HuH-7.5 (cell line): ENCODE results near the gene CD82.

ENCODE experiments used
- DNase-seq: peaks from one replicate; pipeline ENCODE4 v3.0.0; 2011; ENCODE audit warnings: low spot score

CD82 gene

DNA sequence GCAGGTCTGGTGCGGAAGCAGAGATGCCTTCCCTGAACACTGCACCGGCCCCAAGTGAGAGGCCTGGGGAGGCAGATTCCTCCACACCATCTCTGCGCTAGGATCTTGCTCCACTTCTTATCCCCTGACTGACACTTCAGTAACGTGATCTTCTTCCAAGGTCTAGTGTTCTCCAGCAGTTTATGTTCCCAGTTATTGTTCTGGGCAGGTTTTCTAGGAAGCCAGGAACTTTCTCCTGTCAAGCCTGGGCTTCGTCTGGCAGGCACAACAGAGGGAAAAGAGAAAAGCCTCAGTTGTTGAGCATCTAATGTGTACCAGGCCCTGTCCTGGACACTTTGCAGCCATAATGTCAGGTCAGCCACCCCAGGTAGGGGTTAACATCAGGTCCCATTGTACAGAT, 10.5 kb downstream of the CD82 start:
- no peak for DNase-seq

GRCh38 chr11:44576656-44577055, 11.2 kb downstream of the CD82 start:
- DNase-seq = no peak

DNA sequence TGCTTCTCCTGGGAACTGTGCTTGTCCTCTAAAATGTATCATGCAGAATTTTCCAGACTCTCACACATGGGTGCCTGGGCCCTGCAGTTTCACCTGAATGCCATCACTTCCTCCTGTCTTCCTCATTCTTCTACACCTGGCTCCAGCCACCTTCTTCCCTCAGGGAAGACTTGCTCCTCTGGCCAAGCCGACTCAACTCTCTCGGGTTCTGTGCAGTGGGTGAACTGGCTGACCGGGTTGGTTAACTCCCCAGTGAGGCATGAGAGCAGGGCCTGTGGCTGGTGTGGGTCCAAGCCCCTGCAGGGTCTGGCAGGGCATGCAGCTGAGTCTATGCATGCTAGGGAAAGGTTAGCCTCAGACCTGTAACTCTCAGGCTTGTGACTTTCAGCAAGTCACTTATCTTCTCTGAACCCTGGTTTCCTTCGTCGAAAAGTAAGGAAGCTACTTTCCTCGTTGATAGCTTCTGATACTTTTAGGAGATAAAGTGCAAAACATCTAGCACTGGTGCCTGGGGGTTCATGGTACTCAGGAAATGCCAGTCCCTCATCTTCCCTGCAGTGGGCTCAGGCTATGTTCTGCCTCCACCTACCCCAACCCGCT, 11.9 kb downstream of the CD82 start:
- no peak for DNase-seq

DNA sequence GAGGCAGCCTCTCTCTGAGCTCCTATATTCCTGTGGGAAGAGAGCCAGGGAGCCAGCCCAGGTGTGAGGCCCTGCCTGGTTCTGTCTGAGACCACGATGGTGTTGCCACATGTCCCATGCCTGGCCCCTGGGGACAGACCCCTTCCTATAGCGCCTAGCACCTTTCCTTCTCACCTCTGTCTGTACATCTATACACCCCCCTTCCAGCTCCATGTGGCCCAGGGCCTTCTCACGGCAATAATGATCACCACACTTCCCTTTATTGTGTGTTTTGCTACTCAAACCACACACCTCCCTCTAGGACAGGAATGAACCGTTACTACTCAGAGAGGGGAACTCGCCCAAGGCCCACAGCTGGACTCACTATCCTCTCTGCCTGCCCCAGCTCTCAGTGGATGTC, 12.8 kb downstream of the CD82 start:
- no peak for DNase-seq

DNA sequence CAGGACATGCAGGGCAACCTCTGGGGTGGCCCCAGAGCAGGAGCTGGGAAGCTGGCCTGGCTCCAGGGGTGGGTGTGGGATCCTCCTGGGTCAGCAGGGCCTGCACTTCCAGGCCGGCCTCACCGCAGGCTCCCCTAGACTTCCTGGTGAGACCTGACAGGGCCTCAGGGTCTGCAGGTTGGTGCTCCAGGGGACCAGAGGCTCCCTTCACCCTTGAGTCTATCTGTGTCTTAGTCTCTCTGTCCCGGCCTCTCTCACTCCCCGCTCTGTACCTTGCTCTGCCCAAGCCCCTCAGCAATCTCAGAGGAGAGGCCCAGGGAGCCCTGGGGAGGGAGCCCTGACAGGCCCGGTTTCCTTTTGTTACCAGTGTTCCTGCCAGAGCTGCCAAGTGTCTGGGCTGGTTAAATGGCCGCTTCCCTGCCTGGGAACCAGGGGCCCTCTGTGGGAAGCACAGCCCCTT, 13.9 kb downstream of the CD82 start:
- no peak for DNase-seq

- no peak for DNase-seq
These were observed 15.2 kb downstream of the CD82 start for GRCh38 chr11:44580701-44581100.

- no peak for DNase-seq
These were observed 15.8 kb downstream of the CD82 start for GRCh38 chr11:44581246-44581645.

GRCh38 chr11:44582641-44583352, 17.3 kb downstream of the CD82 start:
- DNase-seq = no peak

DNA sequence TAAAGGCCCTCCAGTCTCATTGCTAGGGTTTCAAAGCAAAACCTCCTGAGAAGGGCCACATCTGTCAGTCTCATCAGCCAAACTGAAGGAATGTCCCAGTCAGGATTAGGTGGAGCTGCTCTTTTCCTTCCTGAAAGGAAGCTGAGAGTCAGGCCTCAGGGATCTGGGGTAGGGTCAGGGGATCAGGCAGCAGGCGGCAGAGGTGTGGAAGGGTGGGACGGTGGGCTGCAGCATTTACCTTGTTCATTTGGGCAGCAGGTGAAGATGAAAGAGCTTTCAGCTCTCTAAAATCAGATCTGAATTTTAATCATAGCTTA, 17.8 kb downstream of the CD82 start:
- no peak for DNase-seq

- DNase-seq = no peak
These were observed 20.0 kb downstream of the CD82 start for GRCh38 chr11:44585421-44585820.

DNA sequence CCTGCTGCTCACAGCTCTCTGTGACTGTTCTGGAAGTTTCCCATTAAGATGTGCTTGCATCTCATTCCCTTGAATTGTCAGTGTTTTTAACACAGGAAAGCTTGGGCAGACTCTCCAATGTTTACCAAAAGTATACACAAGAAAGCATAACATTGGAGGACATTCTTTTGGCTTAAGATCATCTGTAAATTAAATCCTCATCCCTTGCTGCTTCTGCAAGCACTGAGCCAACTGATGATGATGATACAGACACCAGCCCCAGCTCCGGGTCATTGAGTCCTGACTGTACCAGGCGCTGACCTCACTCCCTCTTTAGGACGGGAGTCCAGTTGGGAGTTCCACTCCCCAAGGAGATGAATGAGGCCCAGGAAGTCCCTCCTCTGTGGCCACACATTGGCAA, 23.8 kb downstream of the CD82 start:
- no peak for DNase-seq

DNA sequence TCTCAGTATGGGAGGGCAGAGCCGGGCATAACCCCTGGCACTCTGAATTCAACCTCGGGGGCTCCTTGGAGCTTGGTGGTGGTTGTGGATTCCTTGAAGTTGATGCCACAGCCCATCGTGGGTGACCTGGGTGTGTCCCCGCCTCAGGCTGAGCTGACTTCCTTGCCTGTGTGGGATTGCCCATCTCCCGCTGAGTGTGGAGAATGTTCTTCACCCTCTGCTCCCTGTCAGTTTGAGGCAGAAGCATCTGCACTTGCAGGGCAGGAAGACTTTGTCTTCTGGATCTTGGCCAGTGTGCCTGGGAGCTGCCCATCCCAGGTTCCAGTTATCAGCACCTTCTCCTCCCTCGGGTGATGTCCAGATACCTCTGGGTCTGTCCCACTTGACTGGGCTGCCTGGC, 25.3 kb downstream of the CD82 start:
- no peak for DNase-seq

DNA sequence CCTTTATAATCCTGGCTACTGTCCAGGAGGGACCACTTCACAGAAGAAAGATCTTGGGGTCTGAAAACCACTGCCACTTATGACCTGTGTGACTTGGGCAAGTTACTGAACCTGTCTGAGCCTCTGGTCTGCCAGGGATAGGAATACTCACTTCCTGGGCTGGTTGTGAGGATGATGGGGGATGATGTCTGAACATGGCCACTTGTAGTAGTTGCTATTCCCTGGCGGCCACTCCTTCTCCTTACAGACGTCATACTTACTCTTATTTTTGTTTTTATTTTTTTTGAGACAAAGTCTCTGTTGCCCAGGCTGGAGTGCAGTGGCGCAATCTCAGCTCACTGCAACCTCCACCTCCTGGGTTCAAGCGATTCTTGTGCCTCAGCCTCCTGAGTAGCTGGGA, 26.1 kb downstream of the CD82 start:
- DNase-seq = no peak

GRCh38 chr11:44592125-44592940, 26.9 kb downstream of the CD82 start:
- no peak for DNase-seq

DNA sequence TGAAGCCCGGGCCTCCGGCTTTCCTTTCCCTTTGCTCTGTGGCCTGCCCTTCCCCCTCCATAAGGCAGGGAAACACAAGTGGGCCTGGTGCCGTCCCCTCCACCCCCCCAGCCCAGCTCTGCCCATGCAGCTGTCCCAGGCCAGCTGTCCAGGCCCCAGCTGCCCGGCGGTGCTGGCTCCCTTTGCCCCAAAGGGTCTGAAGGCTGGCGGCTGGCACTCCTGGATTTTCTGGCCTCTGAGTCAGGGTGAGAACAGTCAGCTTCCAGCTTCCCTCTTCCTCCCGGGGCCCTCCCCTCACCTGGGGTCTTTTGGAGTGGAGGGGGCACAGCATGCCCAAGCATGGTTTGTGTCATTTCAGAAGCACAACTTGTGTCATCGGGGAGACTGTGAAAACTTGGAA, 27.8 kb downstream of the CD82 start:
- no peak for DNase-seq

DNA sequence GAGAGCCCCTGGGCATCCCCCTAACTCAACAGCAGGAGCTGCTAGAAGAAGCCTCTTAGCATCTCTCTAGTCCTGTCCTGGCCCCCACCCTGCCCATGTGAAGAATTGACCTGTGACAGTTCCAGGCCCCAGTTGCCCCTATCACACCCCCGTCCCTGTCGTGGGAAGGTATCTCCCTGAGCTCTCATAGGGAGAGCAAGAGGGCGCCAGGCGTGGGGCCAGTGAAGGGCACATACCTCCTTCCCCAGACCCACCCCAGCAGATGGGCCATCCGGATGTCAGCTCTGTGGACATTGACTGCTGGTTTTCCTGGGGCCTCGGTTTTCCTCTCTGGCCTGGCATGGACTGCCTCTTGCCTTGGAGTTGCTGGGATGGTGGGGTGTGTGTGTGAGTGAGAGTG, 29.5 kb downstream of the CD82 start:
- DNase-seq = no peak

GRCh38 chr11:44595964-44596381, 30.5 kb downstream of the CD82 start:
- DNase-seq = no peak

DNA sequence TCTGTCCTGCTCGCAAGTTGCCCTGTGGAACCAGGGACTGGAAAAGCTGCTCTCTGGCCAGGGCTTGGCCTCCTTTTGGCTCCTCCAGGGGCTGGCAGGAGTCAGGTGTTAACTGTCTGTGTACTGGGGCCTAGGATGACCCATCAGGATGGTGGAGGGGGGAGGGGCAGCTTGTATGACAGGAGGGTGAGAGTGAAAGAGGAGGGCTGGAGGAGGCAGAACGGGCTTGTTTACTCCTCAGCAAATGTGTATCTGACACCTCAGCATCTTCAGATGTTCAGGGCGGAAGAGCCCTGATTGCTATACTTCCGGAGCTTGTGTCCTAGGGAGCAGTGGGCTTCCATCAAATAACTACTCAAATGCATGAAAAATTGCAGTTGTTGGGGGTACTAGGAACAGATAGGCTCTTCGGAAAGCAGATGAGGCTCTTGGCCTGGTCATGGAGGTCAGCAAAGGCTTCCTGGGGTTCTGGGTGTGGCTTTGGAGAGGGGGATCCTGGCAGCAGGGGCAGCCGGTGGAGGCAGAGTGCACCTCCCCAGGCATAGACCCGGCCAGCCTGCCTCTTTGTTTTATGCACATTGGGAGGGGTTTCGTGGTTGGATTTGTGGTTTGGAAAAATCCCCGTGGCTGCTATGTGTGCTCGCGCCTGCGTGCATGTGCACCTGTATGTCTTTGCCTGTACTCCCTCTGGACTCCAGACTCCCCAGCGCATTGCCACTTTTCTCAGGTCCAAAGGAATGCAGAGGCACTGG, 31.2 kb downstream of the CD82 start:
- no peak for DNase-seq

- no peak for DNase-seq
These were observed 32.0 kb downstream of the CD82 start for GRCh38 chr11:44597358-44598012.

DNA sequence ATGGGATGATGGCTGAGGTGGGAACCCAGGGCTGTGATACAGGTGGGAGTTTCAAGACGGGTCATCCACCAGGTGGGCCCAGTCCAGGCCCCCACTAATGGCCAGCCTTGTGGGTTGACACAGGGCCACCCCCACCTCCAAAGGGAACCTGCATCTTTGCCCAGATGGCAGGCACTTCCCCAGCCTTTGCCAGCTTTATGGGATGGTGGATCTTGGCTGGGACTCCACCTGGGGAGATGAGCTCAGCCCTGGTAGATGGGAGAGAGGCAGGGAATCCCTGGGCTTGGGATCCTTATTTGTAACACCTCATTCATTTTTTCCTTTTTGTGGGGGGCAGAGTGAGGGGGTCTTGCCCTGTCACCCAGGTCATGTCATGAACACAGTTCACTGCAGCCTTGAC, 33.4 kb downstream of the CD82 start:
- no peak for DNase-seq

- DNase-seq = no peak
These were observed 34.8 kb downstream of the CD82 start for GRCh38 chr11:44600261-44600660.

GRCh38 chr11:44600839-44601383, 35.4 kb downstream of the CD82 start:
- no peak for DNase-seq
